Loucy (cell line): ENCODE measurements around the gene FOXL3.

Experiments used
- EZH2phosphoT487 ChIP-seq: fragments of 200-600 bp; IDR thresholded peaks from 2 replicates; pipeline ENCODE4 v1.6.1; 2018; ENCODE audit warnings: antibody characterized with exemption, mild to moderate bottlenecking, moderate library complexity, borderline replicate concordance
- TF ChIP-seq, protein P1 (sequence below): fragments of 200-600 bp; sonication (generic); conservative IDR thresholded peaks from 2 replicates; pipeline ENCODE4 v1.5.1; 2014; ENCODE audit warnings: mild to moderate bottlenecking, antibody characterized with exemption, low read length

- TF ChIP-seq, protein P1, sequence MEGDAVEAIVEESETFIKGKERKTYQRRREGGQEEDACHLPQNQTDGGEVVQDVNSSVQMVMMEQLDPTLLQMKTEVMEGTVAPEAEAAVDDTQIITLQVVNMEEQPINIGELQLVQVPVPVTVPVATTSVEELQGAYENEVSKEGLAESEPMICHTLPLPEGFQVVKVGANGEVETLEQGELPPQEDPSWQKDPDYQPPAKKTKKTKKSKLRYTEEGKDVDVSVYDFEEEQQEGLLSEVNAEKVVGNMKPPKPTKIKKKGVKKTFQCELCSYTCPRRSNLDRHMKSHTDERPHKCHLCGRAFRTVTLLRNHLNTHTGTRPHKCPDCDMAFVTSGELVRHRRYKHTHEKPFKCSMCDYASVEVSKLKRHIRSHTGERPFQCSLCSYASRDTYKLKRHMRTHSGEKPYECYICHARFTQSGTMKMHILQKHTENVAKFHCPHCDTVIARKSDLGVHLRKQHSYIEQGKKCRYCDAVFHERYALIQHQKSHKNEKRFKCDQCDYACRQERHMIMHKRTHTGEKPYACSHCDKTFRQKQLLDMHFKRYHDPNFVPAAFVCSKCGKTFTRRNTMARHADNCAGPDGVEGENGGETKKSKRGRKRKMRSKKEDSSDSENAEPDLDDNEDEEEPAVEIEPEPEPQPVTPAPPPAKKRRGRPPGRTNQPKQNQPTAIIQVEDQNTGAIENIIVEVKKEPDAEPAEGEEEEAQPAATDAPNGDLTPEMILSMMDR, result no peak
- TF ChIP-seq EZH2phosphoT487, result no peak
Observed at GRCh38 chr7:326809-327232, 36.9 kb downstream of the FOXL3 start.
